ENCODE results near the gene BANP.
"Not testable (repeated sequence)": the region's sequence is repeated elsewhere in the genome, so short reads cannot be mapped to it uniquely, and the experiment has no call there.

DNA sequence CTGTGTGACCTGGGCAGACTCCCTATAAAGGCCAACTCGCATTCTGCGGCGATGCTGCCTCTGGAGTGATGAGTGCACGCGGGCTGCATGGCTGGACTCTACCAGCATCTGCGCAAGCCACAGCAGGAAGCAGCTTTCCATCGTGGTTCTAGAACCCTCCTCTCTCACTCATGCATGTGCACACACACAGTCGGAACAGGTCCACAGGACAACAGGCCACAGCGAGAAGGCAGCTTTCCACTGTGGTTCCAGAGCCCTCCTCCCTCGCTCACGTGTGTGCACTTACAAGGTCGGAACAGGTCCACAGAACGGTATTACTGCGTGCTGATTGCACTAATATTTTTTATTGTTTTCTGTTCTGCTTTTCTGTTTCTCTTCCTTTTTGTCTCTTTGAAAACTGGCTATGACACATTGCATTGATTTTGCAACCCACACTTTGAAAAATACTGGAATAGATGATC is 92.9 kb downstream of the BANP start:
- TF ChIP-seq, protein P1, sequence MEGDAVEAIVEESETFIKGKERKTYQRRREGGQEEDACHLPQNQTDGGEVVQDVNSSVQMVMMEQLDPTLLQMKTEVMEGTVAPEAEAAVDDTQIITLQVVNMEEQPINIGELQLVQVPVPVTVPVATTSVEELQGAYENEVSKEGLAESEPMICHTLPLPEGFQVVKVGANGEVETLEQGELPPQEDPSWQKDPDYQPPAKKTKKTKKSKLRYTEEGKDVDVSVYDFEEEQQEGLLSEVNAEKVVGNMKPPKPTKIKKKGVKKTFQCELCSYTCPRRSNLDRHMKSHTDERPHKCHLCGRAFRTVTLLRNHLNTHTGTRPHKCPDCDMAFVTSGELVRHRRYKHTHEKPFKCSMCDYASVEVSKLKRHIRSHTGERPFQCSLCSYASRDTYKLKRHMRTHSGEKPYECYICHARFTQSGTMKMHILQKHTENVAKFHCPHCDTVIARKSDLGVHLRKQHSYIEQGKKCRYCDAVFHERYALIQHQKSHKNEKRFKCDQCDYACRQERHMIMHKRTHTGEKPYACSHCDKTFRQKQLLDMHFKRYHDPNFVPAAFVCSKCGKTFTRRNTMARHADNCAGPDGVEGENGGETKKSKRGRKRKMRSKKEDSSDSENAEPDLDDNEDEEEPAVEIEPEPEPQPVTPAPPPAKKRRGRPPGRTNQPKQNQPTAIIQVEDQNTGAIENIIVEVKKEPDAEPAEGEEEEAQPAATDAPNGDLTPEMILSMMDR (IDR thresholded peaks at IDR 0.05): not testable (repeated sequence)
- TF ChIP-seq POLR2A (IDR thresholded peaks at IDR 0.05): not testable (repeated sequence)
